Stomach (tissue), 9 donors: ENCODE results near the gene M1AP. TPM values are rescaled to one million over a fixed set of nuclear protein-coding genes. Genes with fewer than 3 reads are reported as not detected.

ENCODE experiments used
- DNase-seq, 2 donors: peaks; one replicate each; pipeline versions ENCODE4 v3.0.0 to v3.0.0-alpha.2; 2013 to 2019
- H3K27ac ChIP-seq, 5 donors: fragments of 200-600 bp in 4 of 5; sonication (generic) in 4 of 5; one replicate each; pipeline ENCODE4 v1.5.1; 2013 to 2019; ENCODE audit warnings: mild to moderate bottlenecking in 1 of 5, moderate library complexity in 1 of 5
- H3K27me3 ChIP-seq, 3 donors: fragments of 200-600 bp; sonication (generic); one replicate each; pipeline ENCODE4 v1.5.1; 2017 to 2019; ENCODE audit warnings: mixed run types in 1 of 3
- H3K36me3 ChIP-seq, 4 donors: fragments of 200-600 bp; sonication (generic); 1 replicate in 3 of 4; 2 replicates in 1 of 4; pipeline ENCODE4 v1.5.1; 2016 to 2019
- H3K4me1 ChIP-seq, 4 donors: fragments of 200-600 bp; sonication (generic); one replicate each; pipeline ENCODE4 v1.5.1; 2016 to 2019
- H3K4me3 ChIP-seq, 4 donors: fragments of 200-600 bp; sonication (generic) in 3 of 4; one replicate each; pipeline ENCODE4 v1.5.1; 2016 to 2019; ENCODE audit warnings: mild to moderate bottlenecking in 1 of 4
- H3K9me3 ChIP-seq, 4 donors: fragments of 200-600 bp; sonication (generic); one replicate each; pipeline ENCODE4 v1.5.1; 2016 to 2019
- CTCF ChIP-seq, 7 experiments: fragments of 450-650 bp in 4 of 7; fragments of 200-600 bp in 3 of 7; sonication (generic) in 3 of 7; IDR thresholded peaks; one replicate each; pipeline ENCODE4 v1.5.1; 2016 to 2019; ENCODE audit warnings: antibody characterized with exemption in 7 of 7, control low read depth in 2 of 7, mild to moderate bottlenecking in 1 of 7
- EP300 ChIP-seq: sonication (generic); formaldehyde crosslinking; IDR thresholded peaks from one replicate; pipeline ENCODE4 v1.6.1; 2017; ENCODE audit warnings: antibody characterized with exemption
- POLR2A ChIP-seq, 4 donors: fragments of 450-650 bp; IDR thresholded peaks; one replicate each; pipeline ENCODE4 v1.6.1; 2016; ENCODE audit warnings: antibody characterized with exemption in 4 of 4, control low read depth in 2 of 4, mild to moderate bottlenecking in 1 of 4, moderate library complexity in 1 of 4
- POLR2AphosphoS5 ChIP-seq, 3 donors: sonication (generic); formaldehyde crosslinking; IDR thresholded peaks; one replicate each; pipeline ENCODE4 v1.6.1; 2016; ENCODE audit warnings: antibody characterized with exemption in 3 of 3
- WGBS, 5 donors: extraction: QIAGEN DNeasy Blood & Tissue Kit in 3 of 5; methylation state at CpG; one replicate each; pipeline versions ENCODE4 v1.1.5 to v1.1.7; 2013 to 2018; 5-methylcytosine and 5-hydroxymethylcytosine counted together
- intact Hi-C: fragments of 100-400 bp; cut with DNase I; formaldehyde crosslinking; loops from one replicate; pipeline ENCODE4 v1.15.1; 2023; ENCODE audit warnings: low total_unique reads
- polyA plus RNA-seq, 3 donors: library from polyadenylated mRNA; stranded (reverse); fragments of 200-250 nt; gene quantifications; one replicate each; pipeline ENCODE4 v1.2.3, GENCODE V29; 2013
- total RNA-seq, 5 donors: library from RNA; depleted of rRNA; stranded (reverse); fragments of >200 nt; gene quantifications; one replicate each; pipeline versions ENCODE4 v1.1.0 to v1.2.3, GENCODE V29; 2014 to 2016
- donor health status: healthy with polysubstance abuse.
- donor health status: Bipolar disorder and iron deficiency.
- donor health status: healthy.

The M1AP gene
- total and polyA plus RNA-seq, 8 donors, result 0.18 to 27.1 (median 0.31) TPM; not detected in 3

- Histone ChIP-seq H3K4me3 (no peak overlapping the region), H3K36me3 (peaks cover 0 to 51% (median 23%) of the 10 kb centered on the region in 4 donors), H3K4me1 (peaks cover 4 to 13% (median 10%) of the 10 kb centered on the region in 4 donors), H3K27me3 (no peaks in the 10 kb centered on the region), H3K9me3 (no peaks in the 10 kb centered on the region), H3K27ac (no peak overlapping the region)
- TF ChIP-seq CTCF (IDR thresholded peaks at IDR 0.05) (no peak), POLR2A (IDR thresholded peaks at IDR 0.05) (no peak), POLR2AphosphoS5 (IDR thresholded peaks at IDR 0.05) (no peak), EP300 (no peak)
- DNase-seq, result no peak
- intact Hi-C loops, result no loop called here
- WGBS, 5 donors, result 89 to 93% (median 90%) methylated on average over 2 of the region's 2 CpGs
Observed at GRCh38 chr2:74658516-74658915, 10.4 kb upstream of the M1AP start.

GRCh38 chr2:74655579-74655978 is 7.4 kb upstream of the M1AP start:
- intact Hi-C loops, result no loop called here
- no peak for DNase-seq
- no peak overlapping the region for H3K27ac ChIP-seq
- H3K27me3 ChIP-seq, result no peaks in the 10 kb centered on the region
- H3K36me3 ChIP-seq, result peaks cover 0 to 29% (median 13%) of the 10 kb centered on the region in 4 donors
- WGBS, 5 donors, result 93 to 100% (median 94%) methylated on average over 1 of the region's 1 CpG
- no peaks in the 10 kb centered on the region for H3K9me3 ChIP-seq
- TF ChIP-seq CTCF (IDR thresholded peaks at IDR 0.05) (no peak), EP300 (no peak), POLR2A (IDR thresholded peaks at IDR 0.05) (no peak), POLR2AphosphoS5 (IDR thresholded peaks at IDR 0.05) (no peak)
- H3K4me1 ChIP-seq, result peaks cover 4 to 15% (median 11%) of the 10 kb centered on the region in 4 donors
- H3K4me3 ChIP-seq, result no peak overlapping the region

GRCh38 chr2:74653985-74654882 is 6.1 kb upstream of the M1AP start, which contains the start of gene SEMA4F:
Gene SEMA4F (plus strand): TSS chr2:74654247. CDS start chr2:74654377, 130 bp downstream.
- TF ChIP-seq POLR2A (IDR thresholded peaks at IDR 0.05) (no peak), POLR2AphosphoS5 (IDR thresholded peaks at IDR 0.05) (peak in 2 of 3 donors; percentile 28 to 62)
- H3K27ac ChIP-seq, result peak within 1 kb of the TSS; percentile 56 to 80 (median 58)
- peaks cover 4 to 15% (median 11%) of the 10 kb centered on the region in 4 donors for H3K4me1 ChIP-seq
- H3K27me3 ChIP-seq, result peaks cover 0 to 3% (median 0%) of the 10 kb centered on the region in 3 donors
- H3K4me3 ChIP-seq, result peak within 1 kb of the TSS; percentile 59 to 78 (median 66)
- H3K36me3 ChIP-seq, result peaks cover 0 to 19% (median 10%) of the 10 kb centered on the region in 4 donors
- intact Hi-C loops, result no loop called here
- no peaks in the 10 kb centered on the region for H3K9me3 ChIP-seq
- 1 to 2% (median 1%) methylated on average over 35 to 79 of the region's 79 CpGs for WGBS, 5 donors
- DNase-seq, result peak; percentile 98

- peak overlapping the region in 4 of 5 donors; percentile 56 to 80 (median 63) for H3K27ac ChIP-seq
- peaks cover 0 to 9% (median 3%) of the 10 kb centered on the region in 3 donors for H3K27me3 ChIP-seq
Observed at GRCh38 chr2:74653589-74653984, 5.5 kb upstream of the M1AP start.

More at GRCh38 chr2:74653589-74653984, 5.5 kb upstream of the M1AP start:
- intact Hi-C loops, result no loop called here
- H3K36me3 ChIP-seq, result peaks cover 0 to 13% (median 7%) of the 10 kb centered on the region in 4 donors
- WGBS, 5 donors, result 6 to 14% (median 8%) methylated on average over 15 of the region's 15 CpGs
- peaks cover 4 to 15% (median 11%) of the 10 kb centered on the region in 4 donors for H3K4me1 ChIP-seq
- H3K9me3 ChIP-seq, result no peaks in the 10 kb centered on the region
- no peak for TF ChIP-seq POLR2A (IDR thresholded peaks at IDR 0.05)
- no peak for TF ChIP-seq POLR2AphosphoS5 (IDR thresholded peaks at IDR 0.05)
- no peak for TF ChIP-seq EP300
- no peak for TF ChIP-seq CTCF (IDR thresholded peaks at IDR 0.05)
- H3K4me3 ChIP-seq, result peak overlapping the region; percentile 59 to 78 (median 66)
- DNase-seq, result no peak
